H1 (cell line): Measurements from ENCODE around the gene ADK. TPM values are rescaled to one million over a fixed set of nuclear protein-coding genes. Genes with fewer than 3 reads are reported as not detected.

ENCODE experiments used
- CTCF ChIA-PET: fragments of 300-600 bp; sonication (Branson Sonifier 250); formaldehyde crosslinking; loops from one replicate; lab custom pipeline; 2021; ENCODE audit not compliant: partially characterized antibody; lab: Charles Lee
- POLR2A ChIA-PET: fragments of 300-600 bp; sonication (Branson Sonifier 250); formaldehyde crosslinking; loops from one replicate; lab custom pipeline; 2021; ENCODE audit warnings: inconsistent platforms; ENCODE audit not compliant: partially characterized antibody; lab: Charles Lee
- DNase-seq, 2 experiments: peaks; one replicate each; pipeline versions ENCODE4 v3.0.0 to v3.0.0-alpha.2; 2010 to 2022; ENCODE audit warnings: low spot score in 2 of 2, low read depth in 1 of 2, mixed read lengths in 1 of 2
- FAIRE-seq: peaks from 2 replicates; lab custom pipeline; 2011; peaks lifted over from hg19 to GRCh38; lab: Jason Lieb, UNC
- H2AFZ ChIP-seq: 2 replicates; pipeline ENCODE4 v1.8.1; 2012; ENCODE audit warnings: low read length, inconsistent platforms
- H2AK5ac ChIP-seq: 2 replicates; pipeline ENCODE4 v1.6.1; 2013; ENCODE audit warnings: low read depth, low read length
- H2BK120ac ChIP-seq: replicated peaks from 2 replicates; pipeline ENCODE3; 2013; ENCODE audit warnings: low read depth, low read length, inconsistent platforms
- H2BK12ac ChIP-seq: 2 replicates; pipeline ENCODE4 v1.6.1; 2013; ENCODE audit warnings: low read depth, low read length
- H2BK15ac ChIP-seq: 2 replicates; pipeline ENCODE4 v1.6.1; 2013; ENCODE audit warnings: low read length
- H2BK20ac ChIP-seq: 2 replicates; pipeline ENCODE4 v1.6.1; 2013; ENCODE audit warnings: low read length
- H2BK5ac ChIP-seq: 2 replicates; pipeline ENCODE4 v1.6.1; 2013; ENCODE audit warnings: low read depth, low read length
- H3K14ac ChIP-seq: 2 replicates; pipeline ENCODE4 v1.6.1; 2013; ENCODE audit warnings: inconsistent platforms; ENCODE audit not compliant: insufficient read length
- H3K18ac ChIP-seq: 2 replicates; pipeline ENCODE4 v1.6.1; 2013; ENCODE audit warnings: low read length; ENCODE audit errors: extremely low read depth
- H3K23ac ChIP-seq: 2 replicates; pipeline ENCODE4 v1.6.1; 2013; ENCODE audit warnings: inconsistent platforms; ENCODE audit not compliant: insufficient read length
- H3K23me2 ChIP-seq: 2 replicates; pipeline ENCODE4 v1.6.1; 2013; ENCODE audit warnings: low read depth, low read length
- H3K27ac ChIP-seq: 2 replicates; pipeline ENCODE4 v1.6.1; 2011; ENCODE audit warnings: low read depth, low read length, inconsistent platforms
- H3K27me3 ChIP-seq, 4 experiments: replicated peaks in 1 of 4; 1 replicate in 1 of 4; 2 replicates in 3 of 4; pipeline versions ENCODE4 v1.6.1 to v1.8.1; 2011 to 2013; ENCODE audit warnings: low read length in 3 of 4, mild to moderate bottlenecking in 3 of 4, inconsistent platforms in 2 of 4, mixed read lengths in 2 of 4, moderate library complexity in 1 of 4; ENCODE audit not compliant: control insufficient read depth in 3 of 4, insufficient read depth in 3 of 4; ENCODE audit errors: extremely low read depth in 1 of 4
- H3K36me3 ChIP-seq, 4 experiments: 2 replicates each; pipeline versions ENCODE4 v1.6.1 to v1.8.1; 2011 to 2013; ENCODE audit warnings: mild to moderate bottlenecking in 4 of 4, low read length in 3 of 4, moderate library complexity in 2 of 4, control low read depth in 1 of 4, inconsistent platforms in 1 of 4; ENCODE audit not compliant: insufficient read depth in 4 of 4, control insufficient read depth in 2 of 4
- H3K4ac ChIP-seq: replicated peaks from 2 replicates; pipeline ENCODE3; 2013; ENCODE audit warnings: low read length, low read depth, mixed read lengths, inconsistent platforms; ENCODE audit not compliant: insufficient read length
- H3K4me1 ChIP-seq, 4 experiments: replicated peaks in 1 of 4; 1 replicate in 1 of 4; 2 replicates in 3 of 4; pipeline versions ENCODE4 v1.6.1 to v1.8.1; 2011 to 2013; ENCODE audit warnings: low read length in 3 of 4, inconsistent platforms in 2 of 4, mixed read lengths in 1 of 4; ENCODE audit not compliant: insufficient read depth in 4 of 4, control insufficient read depth in 3 of 4
- H3K4me2 ChIP-seq, 2 experiments: 2 replicates each; pipeline versions ENCODE4 v1.6.1 to v1.8.1; 2011 to 2013; ENCODE audit warnings: low read depth in 2 of 2, low read length in 2 of 2, control low read depth in 1 of 2, inconsistent platforms in 1 of 2, mild to moderate bottlenecking in 1 of 2; ENCODE audit not compliant: insufficient read depth in 1 of 2
- H3K4me3 ChIP-seq, 4 experiments: fragments of 200-600, 300-600 bp in 1 of 4; sonication (generic), shearing (Covaris generic), sonication (Bioruptor Twin) in 1 of 4; 2 replicates each; pipeline versions ENCODE4 v1.5.1 to v1.8.1; 2011 to 2016; ENCODE audit warnings: low read length in 4 of 4, low read depth in 3 of 4, control low read depth in 2 of 4, inconsistent platforms in 2 of 4, mild to moderate bottlenecking in 2 of 4, mixed read lengths in 1 of 4, moderate library complexity in 1 of 4; ENCODE audit not compliant: insufficient read depth in 2 of 4; ENCODE audit errors: extremely low read depth in 1 of 4
- H3K56ac ChIP-seq: replicated peaks from 2 replicates; pipeline ENCODE3; 2013; ENCODE audit warnings: low read depth, mild to moderate bottlenecking, mixed read lengths, low read length, inconsistent platforms; ENCODE audit not compliant: insufficient read length
- H3K79me1 ChIP-seq: 2 replicates; pipeline ENCODE4 v1.6.1; 2013; ENCODE audit warnings: low read depth, low read length, control low read depth
- H3K79me2 ChIP-seq, 2 experiments: 2 replicates each; pipeline versions ENCODE4 v1.6.1 to v1.8.1; 2012 to 2013; ENCODE audit warnings: low read length in 2 of 2, mild to moderate bottlenecking in 2 of 2, inconsistent platforms in 1 of 2; ENCODE audit not compliant: insufficient read depth in 2 of 2, control insufficient read depth in 1 of 2
- H3K9ac ChIP-seq, 4 experiments: replicated peaks in 1 of 4; 1 replicate in 1 of 4; 2 replicates in 3 of 4; pipeline versions ENCODE4 v1.6.1 to v1.8.1; 2011 to 2013; ENCODE audit warnings: low read depth in 3 of 4, low read length in 3 of 4, control low read depth in 2 of 4, mild to moderate bottlenecking in 2 of 4, moderate library complexity in 2 of 4, inconsistent platforms in 1 of 4; ENCODE audit errors: extremely low read depth in 1 of 4
- H3K9me3 ChIP-seq, 2 experiments: 2 replicates each; pipeline versions ENCODE4 v1.6.1 to v1.8.1; 2012 to 2013; ENCODE audit warnings: mild to moderate bottlenecking in 2 of 2, moderate library complexity in 2 of 2, control low read depth in 1 of 2, inconsistent platforms in 1 of 2, low read depth in 1 of 2, low read length in 1 of 2, mixed read lengths in 1 of 2; ENCODE audit not compliant: insufficient read depth in 2 of 2
- H4K20me1 ChIP-seq, 2 experiments: replicated peaks in 1 of 2; 2 replicates each; pipeline versions ENCODE3 to v1.8.1; 2011 to 2013; ENCODE audit warnings: inconsistent platforms in 2 of 2, low read length in 2 of 2, mild to moderate bottlenecking in 1 of 2; ENCODE audit not compliant: insufficient read depth in 2 of 2, control insufficient read depth in 1 of 2
- H4K5ac ChIP-seq: 2 replicates; pipeline ENCODE4 v1.6.1; 2013; ENCODE audit warnings: low read length, low read depth, mixed read lengths, inconsistent platforms; ENCODE audit not compliant: insufficient read length
- H4K8ac ChIP-seq: 2 replicates; pipeline ENCODE4 v1.8.0; 2013; ENCODE audit warnings: mild to moderate bottlenecking, moderate library complexity, low read length, inconsistent platforms; ENCODE audit not compliant: insufficient read depth; ENCODE audit errors: extremely low read depth
- H4K91ac ChIP-seq: replicated peaks from 2 replicates; pipeline ENCODE3; 2013; ENCODE audit warnings: low read length, mixed read lengths, inconsistent platforms; ENCODE audit not compliant: insufficient read length
- ATF2 ChIP-seq: IDR thresholded peaks from 2 replicates; pipeline ENCODE4 v1.6.1; 2012; ENCODE audit warnings: low read length, inconsistent platforms
- ATF3 ChIP-seq: IDR thresholded peaks from 2 replicates; pipeline ENCODE4 v1.6.1; 2011; ENCODE audit warnings: low read depth, mild to moderate bottlenecking, low read length; ENCODE audit not compliant: insufficient read depth
- CEBPB ChIP-seq: IDR thresholded peaks from 2 replicates; pipeline ENCODE4 v1.6.1; 2012; ENCODE audit warnings: low read depth, low read length
- SRF ChIP-seq: IDR thresholded peaks from 2 replicates; pipeline ENCODE4 v1.6.1; 2011; ENCODE audit warnings: mild to moderate bottlenecking, low read depth, low read length, moderate library complexity
- SUZ12 ChIP-seq: fragments of 200-600 bp; sonication (generic); IDR thresholded peaks from 2 replicates; pipeline ENCODE4 v1.6.1; 2012; ENCODE audit warnings: mild to moderate bottlenecking, inconsistent platforms, low read length, moderate library complexity, mixed read lengths
- WGBS, 2 experiments: shearing (Covaris generic) in 1 of 2; methylation state at CpG; one replicate each; pipeline versions ENCODE4 v1.1.6 to v1.1.7; 2013 to 2015; ENCODE audit warnings: low lambda C conversion rate in 2 of 2, mixed read lengths in 2 of 2, inconsistent platforms in 1 of 2, low coverage in 1 of 2, missing lambda C conversion rate in 1 of 2; ENCODE audit not compliant: insufficient replicate concordance in 2 of 2, insufficient coverage in 1 of 2, insufficient read length in 1 of 2; ENCODE audit errors: extremely low coverage in 1 of 2, missing lambda C conversion rate in 1 of 2; 5-methylcytosine and 5-hydroxymethylcytosine counted together
- polyA plus RNA-seq, 7 experiments: library from polyadenylated mRNA; depleted of rRNA in 3 of 7; stranded (reverse) in 5 of 7; unstranded in 2 of 7; fragments of >200 nt in 5 of 7; fragments of 200-250 nt in 2 of 7; gene quantifications; 1 replicate in 5 of 7; 2 replicates in 1 of 7; 4 replicates in 1 of 7; pipeline versions ENCODE4 v1.2.1 to v1.2.3, GENCODE V29; 2011 to 2013; ENCODE audit warnings: missing spikeins in 2 of 7, mixed read lengths in 2 of 7
- total RNA-seq: library from RNA; stranded (reverse); fragmentation: NEBNext Ultra II Directional; extraction: Animal tissue kit (Norgen Biotek cat#: 25700); gene quantifications from 2 replicates; pipeline ENCODE4 v1.2.1, GENCODE V29; 2021

ADK gene
- total and polyA plus RNA-seq, 2 of the 8 experiments (the other 6 are each of a cell fraction or from before 2014, with no cell fraction given), result 12.3 to 42.4 TPM

- no peak overlapping the region for H3K4me2 ChIP-seq
- no peaks in the 10 kb centered on the region for H3K27me3 ChIP-seq
- TF ChIP-seq SUZ12, result no peak
- TF ChIP-seq CEBPB, result no peak
- no peak for TF ChIP-seq ATF2
- TF ChIP-seq ATF3, result no peak
- no peak for TF ChIP-seq SRF
Measured at GRCh38 chr10:74163319-74164068, 12.5 kb downstream of the ADK start.

More at GRCh38 chr10:74163319-74164068, 12.5 kb downstream of the ADK start:
- no peak overlapping the region for H3K23ac ChIP-seq
- FAIRE-seq (no peak), DNase-seq (no peak)
- peaks cover 0 to 45% of the 10 kb centered on the region in 2 experiments; a peak in 3 of 4 replicates for H3K79me2 ChIP-seq
- ChIA-PET CTCF (interaction anchor here (1.4 kb wide), 1 partner anchor 10 kb away, joined by 7 read pairs; no protein-coding TSS in a partner anchor), POLR2A (interaction anchor here (1.7 kb wide), 1 partner anchor 13 kb away, joined by 7 read pairs; no protein-coding TSS in a partner anchor)
- no peak overlapping the region for H3K9ac ChIP-seq
- WGBS, 2 experiments, result 78% methylated on average over 3 of the region's 3 CpGs; no CpG with 5 or more reads in 1 of the 2 experiments
- no peak overlapping the region for H2BK120ac ChIP-seq
- H2BK12ac ChIP-seq, result no peak overlapping the region
- H2AFZ ChIP-seq, result no peak overlapping the region
- H3K36me3 ChIP-seq, result no peaks in the 10 kb centered on the region
- H4K5ac ChIP-seq, result no peak overlapping the region
- no peak overlapping the region for H3K56ac ChIP-seq
- H3K18ac ChIP-seq, result no peak overlapping the region
- no peaks in the 10 kb centered on the region; a peak in 1 of 7 replicates for H3K4me1 ChIP-seq
- no peak overlapping the region for H4K91ac ChIP-seq
- no peak overlapping the region for H2BK20ac ChIP-seq
- peaks cover 4 to 5% of the 10 kb centered on the region in 2 experiments for H4K20me1 ChIP-seq
- H3K27ac ChIP-seq, result no peak overlapping the region
- H3K4ac ChIP-seq, result no peak overlapping the region
- H3K4me3 ChIP-seq, result no peak overlapping the region
- no peaks in the 10 kb centered on the region for H3K9me3 ChIP-seq
- H3K23me2 ChIP-seq, result no peaks in the 10 kb centered on the region
- no peak overlapping the region for H2BK5ac ChIP-seq
- H3K14ac ChIP-seq, result no peak overlapping the region
- no peak overlapping the region for H2AK5ac ChIP-seq
- no peak overlapping the region for H4K8ac ChIP-seq
- no peak overlapping the region for H2BK15ac ChIP-seq
- no peaks in the 10 kb centered on the region; the same call in 1 of the 2 replicates for H3K79me1 ChIP-seq
